DOHH2 (cell line): ENCODE measurements around the gene PRCD.

ENCODE experiments used
- H3F3A ChIP-seq: fragments of 200-600 bp; sonication (generic), shearing (Covaris generic); 2 replicates; pipeline ENCODE4 v1.6.0; 2016; ENCODE audit warnings: antibody characterized with exemption, mild to moderate bottlenecking; ENCODE audit not compliant: control insufficient read depth, insufficient read depth
- H3K27ac ChIP-seq: fragments of 200-600 bp; sonication (generic); 2 replicates; pipeline ENCODE4 v1.5.1; 2014; ENCODE audit warnings: low read depth, mild to moderate bottlenecking, low read length, moderate library complexity
- H3K27me3 ChIP-seq: fragments of 200-600 bp; sonication (generic); 2 replicates; pipeline ENCODE4 v1.6.1; 2014; ENCODE audit warnings: mild to moderate bottlenecking, low read length, mixed read lengths; ENCODE audit not compliant: control insufficient read depth
- H3K36me3 ChIP-seq: fragments of 200-600 bp; sonication (generic); 2 replicates; pipeline ENCODE4 v1.6.1; 2014; ENCODE audit warnings: mild to moderate bottlenecking, low read length, moderate library complexity, mixed read lengths; ENCODE audit not compliant: control insufficient read depth
- H3K4me1 ChIP-seq: fragments of 200-600 bp; sonication (generic); 2 replicates; pipeline ENCODE4 v1.6.1; 2014; ENCODE audit warnings: mild to moderate bottlenecking, low read length, mixed read lengths; ENCODE audit not compliant: control insufficient read depth
- H3K4me2 ChIP-seq: fragments of 200-600 bp; sonication (generic); 2 replicates; pipeline ENCODE4 v1.6.0; 2014; ENCODE audit warnings: mild to moderate bottlenecking, low read length, moderate library complexity
- H3K4me3 ChIP-seq: fragments of 200-600 bp; sonication (generic); 2 replicates; pipeline ENCODE4 v1.5.1; 2014; ENCODE audit warnings: mild to moderate bottlenecking, low read length, mixed read lengths
- H3K79me2 ChIP-seq: fragments of 200-600 bp; sonication (generic); 2 replicates; pipeline ENCODE4 v1.6.1; 2014; ENCODE audit warnings: mild to moderate bottlenecking, low read length, mixed read lengths; ENCODE audit not compliant: control insufficient read depth
- H3K9me2 ChIP-seq: fragments of 200-600 bp; sonication (generic); replicated peaks from 2 replicates; pipeline ENCODE4 v1.6.1; 2014; ENCODE audit warnings: mild to moderate bottlenecking, low read length, mixed read lengths; ENCODE audit not compliant: control insufficient read depth
- H3K9me3 ChIP-seq: fragments of 200-600 bp; sonication (generic); 2 replicates; pipeline ENCODE4 v1.6.1; 2014; ENCODE audit warnings: antibody characterized with exemption, low read length, mixed read lengths; ENCODE audit not compliant: control insufficient read depth, insufficient read depth
- H4K20me1 ChIP-seq: fragments of 200-600 bp; sonication (generic); 2 replicates; pipeline ENCODE4 v1.6.0; 2014; ENCODE audit warnings: low read depth, mild to moderate bottlenecking, antibody characterized with exemption, low read length, moderate library complexity; ENCODE audit not compliant: control insufficient read depth, insufficient read depth
- EZH2phosphoT487 ChIP-seq: fragments of 200-600 bp; sonication (generic); IDR thresholded peaks from 2 replicates; pipeline ENCODE4 v1.6.1; 2017; ENCODE audit warnings: borderline replicate concordance, mild to moderate bottlenecking, antibody characterized with exemption, low read length, moderate library complexity, mixed read lengths
- TF ChIP-seq, protein P1 (sequence below): fragments of 200-600 bp; sonication (generic); IDR thresholded peaks from one replicate; pipeline ENCODE4 v1.5.1; 2014; ENCODE audit warnings: antibody characterized with exemption, mild to moderate bottlenecking, low read depth, low read length; ENCODE audit not compliant: poor library complexity, severe bottlenecking

The PRCD gene

DNA sequence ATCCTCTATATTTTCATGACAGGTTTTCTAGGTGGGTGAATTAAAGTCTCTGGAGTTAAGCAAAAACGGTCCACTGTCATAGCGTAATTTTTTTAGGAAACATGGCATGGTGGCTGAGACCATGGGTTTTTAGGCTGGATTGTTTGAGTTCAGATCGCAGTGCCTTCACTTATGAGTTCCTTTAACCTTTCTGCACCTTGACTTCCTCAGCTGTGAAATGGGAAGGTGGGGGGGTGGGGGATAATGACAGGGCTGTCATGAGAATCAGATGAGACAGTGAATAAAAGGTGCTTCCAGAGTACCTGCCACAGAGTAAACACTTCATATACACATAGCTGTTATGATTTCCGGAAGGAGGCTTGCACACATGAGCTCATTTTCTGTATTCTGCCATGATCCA is 11.8 kb downstream of the PRCD start:
- no peak for TF ChIP-seq EZH2phosphoT487
- TF ChIP-seq, protein P1, sequence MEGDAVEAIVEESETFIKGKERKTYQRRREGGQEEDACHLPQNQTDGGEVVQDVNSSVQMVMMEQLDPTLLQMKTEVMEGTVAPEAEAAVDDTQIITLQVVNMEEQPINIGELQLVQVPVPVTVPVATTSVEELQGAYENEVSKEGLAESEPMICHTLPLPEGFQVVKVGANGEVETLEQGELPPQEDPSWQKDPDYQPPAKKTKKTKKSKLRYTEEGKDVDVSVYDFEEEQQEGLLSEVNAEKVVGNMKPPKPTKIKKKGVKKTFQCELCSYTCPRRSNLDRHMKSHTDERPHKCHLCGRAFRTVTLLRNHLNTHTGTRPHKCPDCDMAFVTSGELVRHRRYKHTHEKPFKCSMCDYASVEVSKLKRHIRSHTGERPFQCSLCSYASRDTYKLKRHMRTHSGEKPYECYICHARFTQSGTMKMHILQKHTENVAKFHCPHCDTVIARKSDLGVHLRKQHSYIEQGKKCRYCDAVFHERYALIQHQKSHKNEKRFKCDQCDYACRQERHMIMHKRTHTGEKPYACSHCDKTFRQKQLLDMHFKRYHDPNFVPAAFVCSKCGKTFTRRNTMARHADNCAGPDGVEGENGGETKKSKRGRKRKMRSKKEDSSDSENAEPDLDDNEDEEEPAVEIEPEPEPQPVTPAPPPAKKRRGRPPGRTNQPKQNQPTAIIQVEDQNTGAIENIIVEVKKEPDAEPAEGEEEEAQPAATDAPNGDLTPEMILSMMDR, result no peak
- no peak overlapping the region for H3K4me2 ChIP-seq
- no peaks in the 10 kb centered on the region for H3K9me2 ChIP-seq
- no peaks in the 10 kb centered on the region for H4K20me1 ChIP-seq
- H3K4me1 ChIP-seq, result peaks cover 20% of the 10 kb centered on the region
- H3K27me3 ChIP-seq, result 0 out of 2 replicates have a peak, but pooled peaks cover 2% of the 10 kb centered on the region
- H3K4me3 ChIP-seq, result no peak overlapping the region
- H3K36me3 ChIP-seq, result no peaks in the 10 kb centered on the region
- H3K9me3 ChIP-seq, result no peaks in the 10 kb centered on the region
- H3K79me2 ChIP-seq, result peaks cover 3% of the 10 kb centered on the region
- no peaks in the 10 kb centered on the region; the same call in 1 of the 2 replicates for H3F3A ChIP-seq
- H3K27ac ChIP-seq, result no peak overlapping the region

DNA sequence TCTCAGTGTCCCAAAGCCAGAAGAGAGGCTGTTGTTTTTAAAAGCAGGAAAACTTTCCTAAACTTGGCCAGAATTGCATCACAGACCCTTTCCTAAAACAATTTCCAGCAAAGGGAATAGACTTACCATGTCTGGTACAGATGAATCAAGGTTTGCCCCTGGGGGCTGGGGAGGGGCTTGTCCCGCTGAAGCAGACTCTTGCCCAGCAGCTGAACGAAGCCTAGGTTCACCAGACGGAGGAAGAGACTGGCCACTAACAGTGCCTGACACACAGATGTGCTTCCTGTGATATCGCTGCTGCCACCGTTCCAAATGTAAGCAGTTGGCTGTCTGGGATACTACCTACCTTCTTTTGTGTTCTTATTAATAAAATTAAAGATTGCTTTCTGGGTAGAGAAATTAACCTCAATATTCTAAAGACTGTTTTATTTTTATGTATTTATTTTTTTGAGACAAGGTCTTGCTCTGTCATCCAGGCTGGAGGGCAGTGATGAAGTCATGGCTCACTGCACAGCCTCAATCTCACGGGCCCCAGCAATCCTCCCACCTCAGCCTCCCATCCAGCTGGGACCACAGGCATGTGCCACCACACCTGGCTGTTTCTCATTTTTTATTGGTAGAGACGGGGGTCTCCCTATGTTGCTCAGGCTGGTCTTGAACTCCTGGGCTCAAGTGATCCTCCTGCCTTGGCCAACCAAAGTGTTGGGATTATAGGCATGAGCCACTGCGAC is 13.5 kb downstream of the PRCD start:
- H3K9me2 ChIP-seq, result no peaks in the 10 kb centered on the region
- no peak for TF ChIP-seq EZH2phosphoT487
- TF ChIP-seq, protein P1, result no peak
- H3K4me1 ChIP-seq, result peaks cover 12% of the 10 kb centered on the region
- no peaks in the 10 kb centered on the region; the same call in 1 of the 2 replicates for H3F3A ChIP-seq
- H3K4me3 ChIP-seq, result no peak overlapping the region
- H3K27ac ChIP-seq, result no peak overlapping the region
- no peaks in the 10 kb centered on the region for H3K9me3 ChIP-seq
- H3K27me3 ChIP-seq, result 0 out of 2 replicates have a peak, but pooled peaks cover 2% of the 10 kb centered on the region
- H3K36me3 ChIP-seq, result peaks cover 7% of the 10 kb centered on the region
- H3K79me2 ChIP-seq, result peaks cover 19% of the 10 kb centered on the region
- H3K4me2 ChIP-seq, result no peak overlapping the region
- H4K20me1 ChIP-seq, result no peaks in the 10 kb centered on the region

DNA sequence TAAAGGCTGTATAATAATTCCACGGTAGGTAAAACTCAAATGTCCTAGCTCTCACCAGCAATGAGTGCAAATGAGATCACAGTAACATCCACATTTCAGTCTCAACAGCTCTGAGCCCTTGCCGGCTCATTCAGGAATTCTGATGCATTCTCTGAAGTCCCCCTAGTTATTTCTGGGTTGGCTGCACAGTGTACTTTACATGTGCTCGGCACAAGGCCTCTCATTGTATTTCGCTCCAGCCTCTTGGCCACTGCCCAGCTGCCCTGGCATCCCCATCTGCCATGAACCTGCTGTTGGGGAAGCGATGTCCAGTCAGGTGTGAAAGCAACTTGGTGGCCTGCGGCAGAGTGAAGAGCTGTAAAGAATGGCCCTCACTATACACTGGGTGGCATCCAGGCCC is 14.3 kb downstream of the PRCD start:
- Histone ChIP-seq H3F3A (no peaks in the 10 kb centered on the region; the same call in 1 of the 2 replicates), H3K4me2 (no peak overlapping the region), H3K4me3 (no peak overlapping the region), H4K20me1 (peaks cover 4% of the 10 kb centered on the region; the same call in 1 of the 2 replicates), H3K27ac (no peak overlapping the region), H3K9me2 (no peaks in the 10 kb centered on the region), H3K79me2 (peaks cover 27% of the 10 kb centered on the region), H3K27me3 (0 out of 2 replicates have a peak, but pooled peaks cover 2% of the 10 kb centered on the region), H3K9me3 (no peaks in the 10 kb centered on the region), H3K36me3 (peaks cover 15% of the 10 kb centered on the region), H3K4me1 (peaks cover 17% of the 10 kb centered on the region)
- no peak for TF ChIP-seq EZH2phosphoT487
- TF ChIP-seq, protein P1, result no peak
